ENCODE measurements around the gene KCNQ2.

The KCNQ2 gene

DNA sequence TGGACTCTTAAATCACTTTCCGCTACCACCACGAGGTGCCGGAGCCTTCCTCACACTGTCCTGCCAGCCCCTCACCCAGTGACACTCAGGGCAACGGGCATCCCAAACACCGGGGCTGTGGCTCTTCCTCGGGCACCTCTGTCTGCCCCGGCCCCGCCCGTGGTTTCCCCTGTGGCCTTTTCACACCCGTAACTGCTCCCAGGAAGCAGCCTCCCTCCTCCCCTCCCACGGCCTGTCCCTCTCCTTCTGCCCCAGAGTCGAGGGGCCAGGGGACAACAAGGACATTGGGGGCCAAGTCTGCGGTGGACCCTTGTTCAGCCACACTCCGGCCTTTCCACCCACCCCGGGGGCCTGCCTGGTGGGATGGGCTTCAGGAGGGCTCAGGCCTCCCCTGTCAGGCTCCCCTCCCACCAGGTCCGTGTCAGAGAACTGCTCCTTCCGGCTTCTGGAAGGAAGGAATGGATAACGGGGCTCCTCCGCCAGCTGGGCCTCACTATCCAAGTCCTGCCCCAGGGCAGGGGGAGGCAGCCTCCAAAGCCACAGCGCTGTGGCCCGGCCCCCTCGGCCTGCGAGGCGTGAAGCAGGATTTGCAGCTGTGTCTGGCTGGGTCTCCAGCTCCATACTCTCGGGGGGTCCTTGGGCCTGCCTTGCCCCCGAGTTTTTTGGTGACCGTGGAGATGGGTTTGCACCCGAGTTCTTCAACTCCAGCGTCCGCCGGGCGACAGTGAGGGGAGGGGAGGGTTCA, 56.6 kb downstream of the KCNQ2 start:
- no peak for DNase-seq

DNA sequence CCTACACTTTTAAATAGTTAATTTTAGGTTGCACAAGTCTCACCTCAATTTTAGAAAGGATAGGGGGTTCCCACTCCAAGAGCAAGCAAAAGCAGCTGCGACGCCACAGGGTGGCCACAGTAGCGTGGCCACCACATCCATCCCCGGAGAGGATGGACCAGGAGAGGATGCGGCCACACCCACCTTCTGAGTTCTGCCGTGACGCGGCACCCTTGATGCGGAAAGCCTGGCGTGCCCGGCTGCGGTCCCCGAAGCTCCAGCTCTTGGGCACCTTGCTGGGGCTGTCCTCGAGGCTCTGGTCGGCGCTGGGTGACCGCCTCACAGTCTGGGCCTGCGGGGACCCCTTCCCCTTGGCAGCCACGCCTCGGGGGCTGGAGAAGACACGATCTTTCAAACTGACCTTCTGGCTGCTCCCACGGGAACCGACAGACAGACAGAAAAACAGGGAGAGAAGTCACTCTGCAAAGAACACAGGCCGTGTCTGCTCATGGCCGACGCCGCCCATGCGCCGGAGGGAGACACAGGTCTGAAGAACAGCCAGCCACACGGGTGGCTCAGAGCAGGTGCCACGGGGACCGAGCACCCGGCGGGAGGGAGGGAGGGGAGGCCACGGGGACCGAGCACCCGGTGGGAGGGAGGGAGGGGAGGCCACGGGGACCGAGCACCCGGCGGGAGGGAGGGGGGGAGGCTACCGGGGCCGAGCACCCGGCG, 57.6 kb downstream of the KCNQ2 start:
- DNase-seq, result no peak

DNA sequence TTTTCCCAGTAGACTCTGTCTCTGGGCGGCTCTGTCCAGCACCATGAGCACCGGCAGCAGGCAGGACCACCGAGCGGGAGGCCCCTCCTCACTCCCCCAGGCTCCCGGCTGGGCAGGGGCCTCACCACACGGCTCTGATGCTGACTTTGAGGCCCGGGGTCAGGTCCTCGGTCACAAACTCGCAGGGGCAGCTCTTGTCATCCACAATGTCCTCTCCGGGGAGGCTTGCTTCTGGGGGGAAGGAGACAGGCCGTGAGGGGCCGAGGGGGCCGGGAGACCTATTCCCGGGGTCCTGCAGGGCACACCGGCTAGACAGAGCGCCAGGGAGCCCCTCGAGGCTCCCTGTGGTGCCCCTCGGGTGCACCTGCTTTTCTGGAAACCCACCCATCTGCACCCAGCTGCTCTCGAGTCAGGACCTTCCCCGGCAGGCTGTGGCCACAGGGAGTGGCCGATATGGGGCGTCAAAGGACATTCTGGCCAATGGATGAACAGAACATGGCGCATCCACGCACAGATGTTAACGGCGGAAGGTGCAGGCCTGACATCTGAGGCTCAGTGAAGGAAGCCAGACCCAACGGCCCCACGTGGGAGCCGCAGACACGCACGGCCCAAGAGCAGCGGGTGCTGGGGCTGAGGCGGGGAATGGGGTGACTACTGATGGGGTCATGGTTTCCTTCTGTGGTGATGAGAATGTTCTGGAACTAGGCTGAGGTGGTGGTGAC, 58.3 kb downstream of the KCNQ2 start:
- no peak for DNase-seq

DNA sequence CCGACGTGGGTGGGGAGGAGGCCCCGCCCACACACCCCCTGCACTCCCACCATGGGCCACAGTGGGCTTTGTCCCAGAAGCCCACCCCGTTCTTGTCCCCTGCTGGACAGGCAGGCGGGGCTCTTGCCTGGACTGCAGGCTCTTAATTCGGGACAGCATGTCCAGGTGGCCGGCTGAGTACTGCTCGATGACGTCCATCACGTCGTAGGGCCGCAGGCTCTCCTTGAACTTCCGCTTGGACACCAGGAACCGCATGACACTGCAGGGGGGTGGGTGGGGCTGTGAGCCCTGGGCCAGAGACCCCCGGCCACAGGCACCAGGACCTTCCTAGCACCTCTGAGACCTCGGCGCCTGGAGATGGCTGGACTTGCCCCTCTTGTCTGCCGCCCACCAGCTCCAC, 59.1 kb downstream of the KCNQ2 start:
- DNase-seq, result no peak

DNA sequence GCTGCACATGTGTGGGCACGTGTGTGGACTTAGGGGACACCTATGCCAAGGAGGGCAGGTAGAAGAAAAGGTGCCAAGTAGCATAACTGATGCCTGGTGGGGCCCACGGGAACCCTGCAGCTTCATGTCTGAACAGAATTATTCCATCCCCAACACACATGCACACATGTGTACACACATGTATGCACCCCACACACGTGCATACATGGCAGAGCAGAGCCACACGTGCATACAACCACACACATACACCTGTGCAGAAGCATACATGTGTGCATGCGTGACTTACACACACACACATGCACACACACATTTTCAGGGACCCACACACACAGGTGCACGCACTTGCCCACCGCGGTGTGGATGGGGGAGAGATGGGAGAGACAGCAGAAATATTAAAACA, 59.6 kb downstream of the KCNQ2 start:
- DNase-seq, result no peak

DNA sequence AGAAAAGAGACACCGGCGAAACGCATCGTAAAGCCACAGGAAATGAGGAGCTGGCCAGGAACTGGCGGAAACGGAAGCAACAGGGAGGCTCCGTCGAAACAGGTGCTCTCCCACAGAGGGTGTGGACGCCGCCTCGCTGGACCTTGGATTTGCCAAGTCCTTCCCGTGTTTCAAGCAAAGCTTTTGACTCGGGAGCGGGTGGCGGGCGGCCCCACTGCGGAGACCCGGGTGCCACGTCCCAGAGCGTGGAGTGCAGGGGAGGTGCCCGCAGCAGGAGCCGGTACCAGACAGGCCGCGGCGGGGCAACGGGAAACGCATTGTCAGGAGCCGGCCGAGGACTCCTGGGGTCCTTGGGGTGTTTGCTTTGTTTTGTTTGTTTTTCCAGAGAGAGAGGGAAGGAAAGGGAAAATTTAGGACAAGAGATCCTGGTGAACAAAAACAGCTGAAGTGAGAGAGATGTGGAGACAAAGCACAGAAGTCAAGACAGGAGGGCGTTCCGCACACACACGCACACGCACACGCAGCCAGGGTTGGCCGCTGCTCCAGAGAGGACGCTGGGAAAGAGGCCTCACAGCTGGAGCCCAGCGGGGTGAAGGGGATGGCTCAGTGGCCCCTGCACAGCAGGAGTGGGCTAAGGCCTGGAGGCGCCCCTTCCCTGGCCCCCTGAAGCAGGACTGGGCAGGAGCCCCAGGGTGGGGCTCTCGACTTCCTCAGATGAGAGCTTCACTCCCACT, 60.4 kb downstream of the KCNQ2 start:
- no peak for DNase-seq

DNA sequence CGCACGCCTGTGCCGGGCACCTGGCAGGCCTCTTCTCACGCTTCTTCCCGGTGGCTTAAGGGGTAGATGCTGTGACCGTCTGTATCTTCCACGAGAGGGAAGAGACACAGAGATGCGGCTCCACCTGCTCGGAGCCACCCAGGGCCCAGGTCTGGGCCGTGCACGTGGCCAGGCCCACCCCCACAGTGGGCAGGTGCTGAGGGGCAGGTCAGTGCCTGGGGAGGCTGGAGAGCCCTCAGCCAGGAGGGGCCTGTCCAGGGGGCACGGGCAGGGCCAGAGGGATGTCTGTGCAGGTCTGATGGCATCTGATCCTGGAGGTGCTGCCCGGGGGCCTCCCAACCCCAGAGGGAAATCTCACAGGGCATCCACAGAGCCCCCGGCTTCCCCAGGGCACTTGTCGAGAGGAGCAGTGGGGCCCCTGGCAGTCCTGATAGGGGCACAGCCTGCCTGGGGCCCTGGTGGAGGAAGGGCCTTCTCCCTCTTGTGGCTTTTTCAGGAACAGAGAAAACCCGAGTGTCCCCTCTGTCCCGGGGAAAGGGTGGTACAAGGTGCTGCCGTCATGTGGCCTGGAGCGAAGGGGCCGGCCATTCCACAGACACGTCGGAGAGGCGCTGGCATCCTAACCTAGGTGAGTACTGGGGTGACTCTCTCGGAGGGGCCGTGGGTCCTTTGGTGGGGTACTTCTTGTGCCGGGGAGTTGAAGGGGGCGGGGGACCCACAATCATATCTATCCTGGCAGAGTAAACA, 61.1 kb downstream of the KCNQ2 start:
- DNase-seq, result no peak

DNA sequence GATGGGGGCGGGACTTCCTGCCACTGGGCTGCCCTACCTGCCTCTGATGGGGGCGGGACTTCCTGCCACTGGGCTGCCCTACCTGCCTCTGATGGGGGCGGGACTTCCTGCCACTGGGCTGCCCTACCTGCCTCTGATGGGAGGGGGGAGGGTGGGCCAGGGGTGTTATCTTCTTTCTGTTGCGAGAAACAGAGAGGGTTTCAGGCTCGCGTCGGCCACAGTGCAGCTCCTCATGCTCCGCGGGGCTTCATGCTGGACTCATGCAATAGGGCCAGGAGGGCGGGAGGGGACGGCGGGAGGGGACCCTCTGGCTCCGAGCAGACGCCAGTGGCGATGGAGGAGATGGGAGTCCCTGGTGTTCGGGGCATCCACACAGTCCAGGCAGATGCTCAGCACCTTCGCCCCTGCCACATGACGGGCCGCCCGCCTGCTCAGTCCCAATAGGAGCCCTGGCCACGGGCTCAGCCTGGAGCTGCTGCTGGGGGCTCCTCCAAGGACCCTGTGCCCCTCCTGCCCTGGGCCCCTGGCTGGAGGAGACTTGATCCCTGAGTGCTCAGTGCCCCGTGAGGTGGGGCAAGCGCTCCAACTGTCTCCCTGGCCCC, 62.5 kb downstream of the KCNQ2 start:
- DNase-seq, result no peak

DNA sequence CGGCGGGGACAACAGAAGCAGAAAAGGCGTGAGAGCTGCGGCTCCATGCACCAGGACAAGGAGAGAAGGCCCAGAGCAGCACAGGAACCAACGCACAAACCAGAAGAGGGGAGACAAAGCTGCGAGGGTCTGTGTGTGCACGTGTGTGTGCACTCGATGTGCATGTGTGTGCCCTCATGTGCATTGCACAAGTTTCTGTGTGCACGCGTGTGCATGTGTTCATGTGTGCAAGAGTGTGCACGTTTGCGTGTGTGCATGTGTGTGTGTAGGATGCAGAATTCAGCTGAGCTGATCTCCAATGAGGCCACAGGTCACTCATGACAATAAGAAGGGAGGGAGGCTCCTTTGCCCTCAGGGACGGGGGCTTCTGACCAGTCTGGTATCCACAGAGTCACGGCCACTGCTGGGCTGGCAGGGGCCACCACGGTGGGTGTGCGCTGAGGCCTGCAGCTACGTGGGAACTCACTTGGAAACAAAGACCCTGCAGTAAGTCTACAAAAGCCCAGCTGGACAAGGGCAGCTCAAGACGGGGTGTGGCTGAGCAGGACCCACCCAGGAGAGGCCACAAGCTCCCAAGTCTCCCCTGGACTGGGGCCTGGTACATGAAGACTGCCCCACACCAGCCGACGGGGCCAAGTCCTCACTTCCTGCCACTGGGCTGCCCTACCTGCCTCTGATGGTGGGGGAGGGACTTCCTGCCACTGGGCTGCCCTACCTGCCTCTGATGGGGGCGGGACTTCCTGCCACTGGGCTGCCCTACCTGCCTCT, 63.2 kb downstream of the KCNQ2 start:
- no peak for DNase-seq

DNA sequence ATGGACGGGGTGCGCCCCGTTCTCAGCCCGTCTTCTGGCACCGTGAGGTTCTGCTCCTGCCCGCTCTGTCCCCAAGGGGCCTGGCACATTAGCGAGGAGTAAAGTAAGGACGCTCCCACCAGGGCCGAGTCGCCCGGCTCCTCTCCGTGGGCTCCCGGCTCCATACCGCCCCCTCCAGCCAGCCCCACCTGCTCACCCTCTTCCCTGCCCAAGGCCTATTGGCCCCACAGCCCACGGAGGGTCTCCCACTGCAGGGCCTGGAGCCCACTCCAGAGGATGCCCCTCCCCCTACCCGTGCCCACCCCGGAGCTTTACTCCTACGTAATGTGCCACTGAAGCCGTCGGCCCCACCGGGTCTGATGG, 63.8 kb downstream of the KCNQ2 start:
- DNase-seq, result no peak

DNA sequence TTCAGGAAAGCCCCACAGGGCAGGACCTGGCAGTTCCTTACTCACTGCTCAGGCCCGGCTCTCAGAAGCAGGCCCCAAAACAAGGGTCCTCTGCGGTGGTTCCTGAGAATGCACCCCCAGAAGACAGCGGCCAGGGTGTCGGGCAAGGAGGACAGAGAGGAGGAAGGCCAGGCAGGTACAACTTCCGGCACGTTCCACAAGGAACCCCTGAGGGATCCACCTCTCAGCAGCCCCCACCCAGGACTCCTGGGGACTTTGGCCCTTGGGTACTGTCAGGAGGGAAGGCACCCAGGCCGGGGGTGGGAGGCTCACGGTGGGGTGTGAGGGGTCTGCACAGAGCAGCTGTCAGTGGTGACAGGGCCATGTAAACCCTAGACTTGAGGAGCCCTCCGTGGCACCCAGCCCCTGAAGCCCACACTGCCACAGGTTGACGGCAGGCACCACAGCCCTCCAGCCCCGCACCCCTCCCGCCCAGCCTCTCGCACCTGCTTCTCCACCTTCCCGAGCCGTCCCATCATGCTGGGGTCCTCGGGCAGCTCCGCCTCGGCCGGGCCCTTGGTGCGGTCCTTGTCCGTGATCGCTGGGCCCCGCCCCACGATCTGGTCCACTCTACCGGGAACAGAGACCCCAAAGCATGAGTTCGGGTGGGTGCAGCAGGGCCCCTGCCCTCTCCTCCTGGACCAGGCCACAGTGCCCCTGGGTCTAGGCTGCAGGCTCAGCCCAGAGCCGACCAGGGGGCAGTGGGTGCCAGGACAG, 64.3 kb downstream of the KCNQ2 start:
- no peak for DNase-seq

DNA sequence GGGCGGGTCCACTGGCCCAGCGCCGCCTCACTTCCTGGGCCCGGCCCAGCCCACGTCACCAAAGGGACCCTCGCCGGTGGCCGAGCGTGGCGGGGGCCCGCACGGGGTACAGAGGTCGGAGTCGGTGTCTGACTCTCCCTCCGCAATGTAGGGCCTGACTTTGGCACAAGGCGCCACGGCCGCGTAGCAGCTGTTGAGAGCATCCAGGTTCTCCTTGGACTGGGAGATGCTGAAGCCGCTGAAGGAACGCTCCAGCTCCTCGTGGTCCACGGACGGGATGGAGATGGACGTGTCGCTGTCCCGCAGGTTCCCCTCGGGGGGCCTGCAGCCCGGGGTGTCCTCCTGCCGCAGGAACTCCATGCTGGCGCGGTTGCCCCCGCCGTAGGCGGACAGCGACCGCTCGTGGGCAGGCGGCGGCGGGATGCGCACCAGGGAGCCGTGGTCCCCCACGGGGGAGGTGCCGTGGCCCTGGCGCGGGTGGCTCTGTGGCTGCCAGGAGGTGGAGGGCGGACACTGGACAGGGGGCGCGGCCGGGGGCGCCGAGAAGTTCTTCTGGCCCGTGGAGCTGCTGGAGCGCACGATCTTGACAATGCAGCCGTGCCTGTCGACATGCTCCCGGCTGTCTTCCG, 65.7 kb downstream of the KCNQ2 start:
- no peak for DNase-seq

DNA sequence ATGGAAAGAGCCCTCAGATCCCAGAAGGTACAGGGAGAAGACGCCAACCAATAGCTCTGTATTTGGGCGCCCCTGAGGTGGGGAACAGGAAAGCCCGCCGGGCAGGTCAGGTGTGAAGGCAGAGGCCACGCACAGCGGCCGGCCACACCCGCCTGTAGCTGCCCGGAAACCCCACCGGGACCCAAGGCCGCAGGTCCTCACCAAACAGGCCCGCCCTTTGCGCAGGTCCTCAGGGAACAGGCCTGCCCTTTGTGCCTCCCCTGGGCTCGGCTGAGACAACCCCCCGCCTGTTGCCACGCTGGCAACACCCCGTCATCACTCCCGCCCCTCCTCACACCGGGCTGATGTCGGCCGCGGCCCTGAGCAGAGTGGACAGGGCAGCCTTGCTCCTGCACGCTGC, 66.4 kb downstream of the KCNQ2 start:
- DNase-seq, result no peak

DNA sequence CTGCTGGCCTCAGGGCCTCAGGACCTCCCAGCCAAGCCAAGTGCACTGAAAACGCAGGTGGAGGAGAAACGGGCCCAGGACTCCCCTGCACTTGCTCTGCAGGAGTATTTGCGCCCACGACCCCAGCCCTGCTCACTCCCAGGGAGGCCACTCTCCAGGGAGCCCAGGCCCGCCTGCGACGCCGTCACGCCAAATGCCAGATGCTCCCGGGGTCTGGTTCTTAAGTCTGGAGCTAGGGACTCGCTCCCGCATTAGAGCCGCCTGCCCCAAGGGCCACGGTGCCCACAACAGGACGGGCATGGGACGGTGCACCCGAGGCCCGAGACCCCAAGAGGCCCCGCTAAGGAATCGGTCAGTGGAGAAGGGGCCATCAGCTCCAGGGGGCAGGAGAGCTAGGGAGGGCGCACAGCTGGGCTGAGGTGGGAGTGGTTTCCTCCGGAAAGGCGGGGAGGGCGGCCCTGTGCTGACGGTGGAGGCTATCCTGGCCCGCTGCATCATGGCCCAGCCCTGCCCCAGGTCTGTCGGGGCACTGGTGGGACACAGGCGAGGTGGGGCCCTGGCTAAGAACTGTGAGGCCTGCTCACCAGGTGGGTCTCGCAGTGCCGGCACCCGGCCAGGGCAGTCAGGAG, 67.2 kb downstream of the KCNQ2 start:
- DNase-seq, result no peak

DNA sequence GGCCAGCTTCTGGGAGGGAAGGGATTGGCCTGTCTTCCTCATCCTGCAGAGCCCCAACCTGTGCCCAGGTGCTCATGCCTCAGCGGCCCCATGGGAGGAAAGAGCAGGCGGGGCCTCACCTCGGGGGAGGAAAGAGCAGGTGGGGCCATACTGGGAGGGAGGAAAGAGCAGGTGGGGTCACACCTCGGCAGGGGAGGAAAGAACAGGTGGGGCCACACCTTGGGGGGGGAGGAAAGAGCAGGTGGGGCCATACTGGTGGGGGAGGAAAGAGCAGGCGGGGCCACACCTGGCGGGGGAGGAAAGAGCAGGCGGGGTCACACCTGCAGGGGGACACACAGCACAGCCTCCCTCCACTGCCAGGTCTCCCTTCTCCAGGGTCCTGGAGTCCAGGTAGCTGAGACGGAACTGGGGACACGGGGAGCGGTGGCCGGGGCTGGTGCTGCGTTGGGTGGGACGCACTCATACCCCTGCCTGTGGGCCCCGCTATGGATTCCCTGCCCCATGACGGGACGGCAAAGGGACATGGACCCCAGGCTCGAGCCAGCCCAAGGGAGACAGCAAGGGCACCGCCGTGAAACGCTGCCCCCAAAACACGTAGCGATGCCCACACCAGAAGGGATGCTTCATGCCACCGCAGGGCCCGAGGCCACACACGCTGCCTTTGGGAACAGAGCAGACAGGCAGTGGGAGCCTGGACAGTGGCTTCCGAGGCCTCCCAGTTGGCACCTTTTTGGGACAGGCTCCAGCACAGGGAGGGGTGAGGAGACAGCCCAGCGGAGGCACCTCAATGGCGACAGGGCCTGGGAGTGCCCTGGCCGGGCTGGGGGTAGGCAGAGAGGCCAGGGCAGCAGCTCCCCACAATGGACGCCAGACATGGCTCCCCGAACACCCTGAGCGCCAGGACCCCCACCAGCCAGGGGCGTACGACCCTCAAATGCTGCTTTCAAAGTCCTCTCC, 68.0 kb downstream of the KCNQ2 start:
- no peak for DNase-seq

DNA sequence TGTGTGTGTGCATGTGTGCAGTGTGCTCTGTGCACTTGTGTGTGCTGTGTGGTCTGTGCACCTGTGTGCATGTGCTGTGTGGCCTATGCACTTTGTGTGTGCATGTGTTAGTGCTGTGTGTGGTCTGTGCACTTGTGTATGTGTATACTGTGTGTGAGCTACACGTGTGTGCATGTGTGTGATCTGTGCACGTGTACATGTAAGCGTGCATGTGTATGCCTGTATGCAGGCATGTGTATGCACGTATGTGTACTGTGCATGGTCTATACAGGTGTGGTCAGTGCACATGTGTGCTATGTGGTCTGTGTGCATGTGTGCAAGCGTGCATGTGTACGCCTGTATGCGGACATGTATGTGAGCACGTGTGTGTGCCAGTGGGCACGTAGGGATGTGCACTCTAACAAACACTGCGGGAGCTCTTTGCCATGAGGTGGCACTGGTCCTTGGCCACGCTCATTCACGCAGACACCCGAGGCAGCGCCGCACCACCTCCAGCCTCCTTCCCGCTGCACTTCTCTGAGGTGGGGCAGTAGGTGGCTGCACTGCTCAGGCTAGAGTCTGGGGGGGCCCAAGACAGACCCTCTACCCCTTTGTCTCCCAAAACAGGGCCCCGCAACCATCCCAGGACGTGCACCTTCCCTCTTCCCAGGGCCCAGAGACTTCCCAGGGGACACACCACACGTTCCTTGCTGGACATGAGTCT, 68.9 kb downstream of the KCNQ2 start:
- DNase-seq, result no peak

DNA sequence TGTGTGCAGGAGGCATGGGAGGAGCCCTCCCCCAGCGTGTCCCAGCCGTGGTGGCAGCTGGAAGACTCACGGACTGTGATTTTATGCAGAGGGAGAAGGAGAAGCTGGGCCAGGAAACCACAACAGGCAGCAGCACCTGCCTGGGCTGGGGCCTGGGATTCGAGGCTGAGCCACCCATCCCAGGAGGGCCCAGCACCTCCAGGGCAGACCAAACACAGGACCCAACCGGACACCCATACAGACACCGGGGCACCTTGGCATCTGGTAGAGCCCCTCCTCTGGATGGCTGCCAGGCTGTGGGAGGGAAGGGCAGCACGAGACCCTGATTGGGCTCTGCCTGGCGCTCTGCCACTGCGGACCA, 69.6 kb downstream of the KCNQ2 start:
- no peak for DNase-seq
